ENCODE measurements around the gene ABHD1.

ABHD1 gene

DNA sequence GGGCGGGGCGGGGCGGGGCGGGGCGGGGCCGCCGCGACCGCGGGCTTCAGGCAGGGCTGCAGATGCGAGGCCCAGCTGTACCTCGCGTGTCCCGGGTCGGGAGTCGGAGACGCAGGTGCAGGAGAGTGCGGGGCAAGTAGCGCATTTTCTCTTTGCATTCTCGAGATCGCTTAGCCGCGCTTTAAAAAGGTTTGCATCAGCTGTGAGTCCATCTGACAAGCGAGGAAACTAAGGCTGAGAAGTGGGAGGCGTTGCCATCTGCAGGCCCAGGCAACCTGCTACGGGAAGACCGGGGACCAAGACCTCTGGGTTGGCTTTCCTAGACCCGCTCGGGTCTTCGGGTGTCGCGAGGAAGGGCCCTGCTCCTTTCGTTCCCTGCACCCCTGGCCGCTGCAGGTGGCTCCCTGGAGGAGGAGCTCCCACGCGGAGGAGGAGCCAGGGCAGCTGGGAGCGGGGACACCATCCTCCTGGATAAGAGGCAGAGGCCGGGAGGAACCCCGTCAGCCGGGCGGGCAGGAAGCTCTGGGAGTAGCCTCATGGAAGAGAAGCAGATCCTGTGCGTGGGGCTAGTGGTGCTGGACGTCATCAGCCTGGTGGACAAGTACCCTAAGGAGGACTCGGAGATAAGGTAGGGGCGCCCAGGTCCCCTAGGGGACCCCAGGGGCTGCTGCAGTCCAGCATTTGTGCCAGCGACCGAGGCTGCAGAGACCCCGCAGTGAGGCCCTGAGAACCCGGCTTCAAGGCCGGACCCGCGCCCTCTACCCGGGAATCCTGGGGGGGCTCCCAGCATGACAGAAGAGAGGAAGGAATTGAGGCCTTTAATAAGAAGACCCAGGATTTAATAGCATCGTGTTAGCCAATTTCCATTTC, 36.7 kb upstream of the ABHD1 start, which contains the start of gene KHK:
KHK (plus strand) TSS at position 49 of the 870 bp plus-strand sequence; CDS start at position 537, 488 bp downstream.
- no peak for DNase-seq (ENCODE audit: low read depth in 1 of 2, low spot score in 1 of 2)

DNA sequence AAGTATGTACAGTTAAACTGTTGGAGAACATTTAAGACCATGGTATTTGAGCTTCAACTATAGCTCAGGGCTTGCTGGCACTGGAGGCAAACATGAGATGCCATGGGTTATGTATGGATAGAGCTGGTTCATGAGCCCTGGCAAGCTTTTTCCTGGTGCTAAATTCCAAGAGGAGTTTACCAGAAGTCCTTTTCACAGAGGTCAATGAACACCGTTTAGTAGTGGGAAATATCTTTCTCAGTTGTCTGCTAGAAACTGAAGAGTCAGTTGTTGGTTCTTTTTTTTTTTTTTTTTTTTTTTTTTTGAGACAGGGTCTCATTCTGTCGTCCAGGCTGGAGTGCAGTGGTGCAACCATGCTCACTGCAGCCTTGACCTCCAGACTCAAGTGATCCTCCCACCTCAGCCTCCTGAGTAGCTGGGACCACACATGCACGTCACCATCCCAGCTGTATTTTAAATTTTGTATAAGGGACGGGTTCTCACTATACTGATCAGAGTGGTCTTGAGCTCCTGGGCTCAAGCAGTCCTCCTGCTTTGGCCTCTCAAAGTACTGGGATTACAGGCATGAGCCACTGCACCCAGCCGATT, 35.7 kb upstream of the ABHD1 start:
- no peak for DNase-seq (ENCODE audit: low read depth in 1 of 2, low spot score in 1 of 2)

DNA sequence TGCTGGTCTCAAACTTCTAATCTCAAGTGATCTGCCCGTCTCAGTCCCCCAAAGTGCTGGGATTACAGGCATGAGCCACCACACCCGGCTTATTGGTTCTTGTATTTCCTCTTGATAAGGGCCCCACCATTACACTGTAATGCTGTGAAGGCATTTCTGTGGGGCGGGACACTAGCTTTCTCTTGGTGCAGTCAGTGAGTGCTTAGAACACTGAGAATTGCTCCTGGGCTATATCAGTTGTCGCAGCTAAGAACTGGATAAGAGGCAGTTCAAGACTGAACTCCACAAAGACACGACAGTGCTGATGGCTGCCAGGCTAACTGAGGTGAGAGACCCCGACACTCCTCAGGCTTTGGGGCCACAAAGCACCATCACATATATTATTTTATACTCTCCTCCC, 35.0 kb upstream of the ABHD1 start:
- DNase-seq (ENCODE audit: low read depth in 1 of 2, low spot score in 1 of 2), result no peak

- no peak for DNase-seq (ENCODE audit: low read depth in 1 of 2, low spot score in 1 of 2)
Observed at GRCh38 chr2:27089111-27089954, 34.3 kb upstream of the ABHD1 start.

DNA sequence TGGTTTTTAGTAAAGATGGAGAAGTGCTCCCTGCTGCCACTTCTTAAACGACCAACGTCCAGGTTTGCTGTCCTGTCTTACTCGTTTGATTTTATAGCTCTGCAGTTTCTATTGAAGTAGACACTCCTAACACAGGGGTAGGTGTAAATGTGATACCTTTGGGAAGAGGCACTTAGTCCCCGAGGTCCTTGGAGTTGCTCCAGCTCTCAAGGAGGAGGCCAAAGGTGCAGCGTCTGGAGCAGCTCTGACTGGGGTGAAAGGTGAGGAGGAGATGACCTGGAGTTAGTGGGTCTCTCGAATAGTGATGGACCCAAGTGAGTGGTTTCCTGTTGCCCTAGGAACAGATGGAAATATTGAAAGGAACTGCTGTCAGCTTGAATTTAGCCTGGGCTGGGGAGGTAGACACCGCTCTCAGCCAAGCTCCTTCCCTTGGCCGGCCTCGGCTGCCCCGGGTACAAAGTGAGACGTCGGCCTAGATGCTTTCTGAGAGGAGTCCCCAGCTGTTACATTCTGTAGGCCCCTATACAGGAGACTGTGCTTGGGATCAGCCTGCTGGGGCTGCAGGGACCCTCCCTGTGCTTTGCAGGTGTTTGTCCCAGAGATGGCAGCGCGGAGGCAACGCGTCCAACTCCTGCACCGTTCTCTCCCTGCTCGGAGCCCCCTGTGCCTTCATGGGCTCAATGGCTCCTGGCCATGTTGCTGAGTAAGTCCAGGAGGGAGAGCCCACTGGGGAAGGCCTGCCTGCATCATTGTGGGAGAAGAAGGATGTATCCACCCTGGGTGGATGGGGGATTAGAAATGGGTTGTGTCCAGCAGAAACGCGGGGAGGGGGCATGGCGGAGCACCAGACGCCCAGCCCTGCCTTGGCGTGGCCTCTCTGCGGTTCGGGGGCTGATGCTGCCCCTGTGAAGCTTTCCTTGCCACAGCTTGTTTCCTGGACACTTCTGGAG, 31.6 kb upstream of the ABHD1 start:
- no peak for DNase-seq (ENCODE audit: low read depth in 1 of 2, low spot score in 1 of 2)

GRCh38 chr2:27092696-27093429, 30.8 kb upstream of the ABHD1 start:
- DNase-seq (ENCODE audit: low read depth in 1 of 2, low spot score in 1 of 2), result no peak

DNA sequence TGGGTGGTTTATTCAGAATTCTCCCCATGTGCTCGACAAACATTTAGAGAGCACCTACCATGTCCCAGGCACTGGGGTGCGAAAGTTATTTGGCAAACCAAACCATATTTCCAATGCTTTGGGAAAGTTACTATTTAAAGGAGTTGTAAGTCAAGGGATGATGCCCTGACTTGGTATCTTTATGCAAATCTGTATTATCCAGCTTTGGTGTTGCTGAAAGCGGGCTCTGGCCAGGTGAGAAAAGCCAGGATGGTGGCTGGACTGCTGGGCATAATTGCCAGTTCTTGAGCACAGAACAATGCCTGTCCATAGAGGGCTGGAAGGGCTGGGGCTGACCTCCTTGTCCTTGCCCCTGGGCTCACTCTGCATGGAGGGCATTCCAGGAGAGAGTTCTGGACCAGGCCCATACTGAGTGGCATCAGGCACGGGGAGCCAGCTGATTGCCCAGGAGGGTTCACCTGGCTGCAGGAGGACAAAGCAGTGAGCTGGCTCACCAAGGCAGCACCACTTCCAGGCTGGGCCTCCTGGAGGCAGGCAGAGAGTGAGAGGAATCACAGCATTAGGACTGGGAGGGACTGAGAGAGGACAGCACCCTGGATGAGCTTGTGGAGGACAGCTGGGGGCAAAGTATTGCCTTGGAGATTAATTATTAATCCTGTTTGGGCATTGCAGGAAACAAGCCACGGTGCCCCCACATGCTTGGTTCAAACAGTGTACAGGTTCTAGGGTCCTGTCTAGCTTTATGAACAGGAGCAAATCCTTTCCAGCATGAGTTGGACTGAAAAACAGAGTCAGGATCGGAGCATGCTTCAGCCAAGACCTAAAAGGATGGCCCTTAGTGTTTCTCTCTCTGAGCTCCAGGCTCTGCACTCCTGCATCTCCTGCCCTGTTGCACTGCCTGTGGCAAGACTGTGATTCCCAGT, 29.9 kb upstream of the ABHD1 start:
- no peak for DNase-seq (ENCODE audit: low read depth in 1 of 2, low spot score in 1 of 2)

GRCh38 chr2:27094353-27094984, 29.1 kb upstream of the ABHD1 start:
- no peak for DNase-seq (ENCODE audit: low read depth in 1 of 2, low spot score in 1 of 2)

GRCh38 chr2:27095427-27095744, 28.2 kb upstream of the ABHD1 start:
- no peak for DNase-seq (ENCODE audit: low read depth in 1 of 2, low spot score in 1 of 2)

- DNase-seq (ENCODE audit: low read depth in 1 of 2, low spot score in 1 of 2), result no peak
Observed at GRCh38 chr2:27095745-27096651, 27.6 kb upstream of the ABHD1 start.

DNA sequence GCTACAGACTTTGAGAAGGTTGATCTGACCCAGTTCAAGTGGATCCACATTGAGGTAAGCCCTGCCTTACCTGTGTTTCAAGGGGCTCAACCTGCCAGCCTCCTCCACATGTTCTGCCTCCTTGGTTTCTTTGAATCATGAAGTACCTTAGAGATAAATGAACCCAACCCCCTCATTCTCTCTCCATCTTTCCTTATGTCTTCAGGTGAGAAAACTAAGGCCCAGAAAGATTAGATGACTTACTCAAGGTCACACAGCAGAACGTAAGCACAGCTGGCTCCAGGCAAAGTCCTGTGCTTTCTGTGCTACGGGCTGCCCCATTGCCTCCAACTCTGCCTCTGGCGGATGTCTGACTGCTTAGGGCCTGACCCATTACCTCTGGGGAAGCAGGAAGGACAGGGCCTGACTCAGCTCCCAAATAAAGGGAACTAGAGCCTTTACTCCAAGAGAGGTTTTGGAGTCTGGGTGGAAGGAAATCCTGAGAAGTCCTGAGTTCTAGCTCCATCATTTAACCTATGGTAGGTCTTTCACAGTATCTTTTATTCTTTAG, 26.8 kb upstream of the ABHD1 start:
- no peak for DNase-seq (ENCODE audit: low read depth in 1 of 2, low spot score in 1 of 2)

DNA sequence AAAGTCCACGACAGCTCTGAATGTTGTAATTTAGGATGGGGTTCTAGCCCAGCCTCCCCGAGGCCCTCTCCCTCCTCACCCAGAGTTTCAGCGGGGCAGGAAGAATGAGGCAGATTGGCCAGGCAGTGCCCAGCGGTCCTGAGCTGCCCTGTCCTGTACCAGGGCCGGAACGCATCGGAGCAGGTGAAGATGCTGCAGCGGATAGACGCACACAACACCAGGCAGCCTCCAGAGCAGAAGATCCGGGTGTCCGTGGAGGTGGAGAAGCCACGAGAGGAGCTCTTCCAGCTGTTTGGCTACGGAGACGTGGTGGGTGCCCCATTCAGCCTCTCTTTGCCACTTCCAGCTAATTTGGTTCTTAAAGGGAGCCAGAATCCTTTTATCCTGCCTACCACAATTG, 26.3 kb upstream of the ABHD1 start:
- no peak for DNase-seq (ENCODE audit: low read depth in 1 of 2, low spot score in 1 of 2)

DNA sequence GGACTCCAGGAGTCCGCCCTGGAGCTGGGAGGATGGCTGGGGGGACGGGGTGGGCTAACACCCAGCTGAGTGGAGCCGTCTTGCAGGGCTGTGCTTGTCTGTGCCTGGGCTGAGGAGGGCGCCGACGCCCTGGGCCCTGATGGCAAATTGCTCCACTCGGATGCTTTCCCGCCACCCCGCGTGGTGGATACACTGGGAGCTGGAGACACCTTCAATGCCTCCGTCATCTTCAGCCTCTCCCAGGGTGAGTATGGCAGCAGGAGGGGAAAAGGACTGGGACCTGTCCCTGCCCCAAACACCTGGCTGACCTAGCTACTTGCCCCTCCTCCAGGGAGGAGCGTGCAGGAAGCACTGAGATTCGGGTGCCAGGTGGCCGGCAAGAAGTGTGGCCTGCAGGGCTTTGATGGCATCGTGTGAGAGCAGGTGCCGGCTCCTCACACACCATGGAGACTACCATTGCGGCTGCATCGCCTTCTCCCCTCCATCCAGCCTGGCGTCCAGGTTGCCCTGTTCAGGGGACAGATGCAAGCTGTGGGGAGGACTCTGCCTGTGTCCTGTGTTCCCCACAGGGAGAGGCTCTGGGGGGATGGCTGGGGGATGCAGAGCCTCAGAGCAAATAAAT, 24.2 kb upstream of the ABHD1 start:
- DNase-seq (ENCODE audit: low read depth in 1 of 2, low spot score in 1 of 2), result no peak

DNA sequence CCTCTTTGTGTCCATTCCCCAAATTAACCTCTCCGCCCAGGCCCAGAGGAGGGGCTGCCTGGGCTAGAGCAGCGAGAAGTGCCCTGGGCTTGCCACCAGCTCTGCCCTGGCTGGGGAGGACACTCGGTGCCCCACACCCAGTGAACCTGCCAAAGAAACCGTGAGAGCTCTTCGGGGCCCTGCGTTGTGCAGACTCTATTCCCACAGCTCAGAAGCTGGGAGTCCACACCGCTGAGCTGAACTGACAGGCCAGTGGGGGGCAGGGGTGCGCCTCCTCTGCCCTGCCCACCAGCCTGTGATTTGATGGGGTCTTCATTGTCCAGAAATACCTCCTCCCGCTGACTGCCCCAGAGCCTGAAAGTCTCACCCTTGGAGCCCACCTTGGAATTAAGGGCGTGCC, 23.6 kb upstream of the ABHD1 start:
- no peak for DNase-seq (ENCODE audit: low read depth in 1 of 2, low spot score in 1 of 2)

DNA sequence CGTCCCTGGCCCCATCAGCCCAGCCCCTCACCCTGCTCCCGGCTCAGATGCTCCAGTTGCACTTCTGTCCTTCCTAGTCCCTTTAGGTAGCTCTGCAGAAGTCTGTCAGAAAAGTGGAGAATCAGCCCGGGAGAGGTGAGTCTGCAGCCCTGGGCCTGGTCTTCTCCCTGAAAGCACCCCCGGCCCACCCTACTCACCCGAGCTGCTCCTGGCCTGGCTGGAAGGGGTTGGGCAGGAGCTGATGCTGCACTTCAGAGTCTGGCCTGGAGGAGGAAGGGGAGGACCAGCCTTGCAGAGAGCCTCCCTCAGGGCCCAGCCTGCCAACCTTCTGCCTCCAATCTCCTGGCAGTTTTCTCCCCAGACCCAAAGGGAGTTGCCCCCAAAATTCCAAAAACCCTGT, 21.3 kb upstream of the ABHD1 start:
- no peak for DNase-seq (ENCODE audit: low read depth in 1 of 2, low spot score in 1 of 2)

GRCh38 chr2:27105981-27106380, 17.6 kb upstream of the ABHD1 start:
- no peak for DNase-seq (ENCODE audit: low read depth in 1 of 2, low spot score in 1 of 2)

DNA sequence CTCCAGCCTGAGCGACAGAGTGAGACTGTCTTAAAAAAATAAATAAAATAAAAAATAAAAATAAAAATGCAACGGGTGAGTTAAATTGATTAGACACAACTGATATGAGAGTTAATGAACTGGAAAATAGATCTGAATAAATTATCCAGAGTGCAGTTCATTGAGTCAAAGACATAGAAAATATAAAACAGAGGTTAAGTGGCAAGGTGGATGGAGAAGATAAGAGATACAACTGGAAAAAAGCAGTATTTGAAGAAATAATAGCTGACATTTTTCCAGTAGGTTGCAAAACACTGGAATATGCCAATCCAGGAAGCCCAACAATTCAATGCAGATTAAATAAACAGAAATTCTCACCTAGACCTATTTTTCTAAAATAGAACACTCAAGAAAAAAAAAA, 15.4 kb upstream of the ABHD1 start:
- DNase-seq (ENCODE audit: low read depth in 1 of 2, low spot score in 1 of 2), result no peak

All from activated T-helper 1 cell treated with anti-CD3 and anti-CD28 coated beads, Interleukin-2, amount 50 U/mL, for 16 hours (primary cell).